ENCODE results near the gene MGP.
A peak's percentile ranks its signal among the peaks of the same experiment; 100 is the strongest.

The MGP gene

DNA sequence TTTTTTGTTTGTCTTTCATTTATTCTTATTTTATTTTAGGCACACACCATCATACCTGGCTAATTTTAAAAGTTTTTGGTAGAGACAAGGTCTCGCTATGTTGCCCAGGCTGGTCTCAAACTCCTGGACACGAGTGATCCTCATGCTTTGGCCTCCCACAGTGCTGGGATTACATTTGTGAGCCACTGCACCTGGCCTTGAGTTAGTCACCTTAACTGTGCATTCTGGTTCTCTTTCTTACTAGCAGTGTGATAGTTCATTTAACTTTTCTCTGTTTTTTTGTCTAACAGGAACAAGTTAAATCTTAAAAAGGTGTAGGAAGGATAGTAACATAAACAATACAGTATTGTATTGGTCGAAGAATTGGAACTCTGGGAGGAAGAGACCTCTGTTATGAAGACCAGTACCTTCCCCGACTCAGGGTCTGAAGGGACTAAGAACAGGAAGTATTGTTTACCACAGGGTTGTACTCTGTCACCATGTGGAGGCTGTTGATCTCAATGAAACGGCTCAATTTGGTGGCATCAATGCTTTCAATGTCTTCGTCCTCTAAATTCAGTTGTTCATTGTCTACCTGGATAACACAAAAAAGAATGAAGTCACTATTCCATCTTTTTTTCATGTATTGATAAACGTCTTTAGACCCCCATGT lies 34.9 kb upstream of the MGP start:
- H3K4me3 ChIP-seq (ENCODE audit: low read depth, low read length): no peak overlapping the region
- DNase-seq (ENCODE audit: low read depth): peak; percentile 10
- TF ChIP-seq, protein P1, sequence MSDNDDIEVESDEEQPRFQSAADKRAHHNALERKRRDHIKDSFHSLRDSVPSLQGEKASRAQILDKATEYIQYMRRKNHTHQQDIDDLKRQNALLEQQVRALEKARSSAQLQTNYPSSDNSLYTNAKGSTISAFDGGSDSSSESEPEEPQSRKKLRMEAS (IDR thresholded peaks at IDR 0.05; ENCODE audit: low read depth, low read length): no peak
- TF ChIP-seq MYC (IDR thresholded peaks at IDR 0.05; ENCODE audit: low read depth, low read length) (no peak), POLR2A (IDR thresholded peaks at IDR 0.05; ENCODE audit: extremely low read depth, insufficient read length) (no peak)
- TF ChIP-seq, protein P2, sequence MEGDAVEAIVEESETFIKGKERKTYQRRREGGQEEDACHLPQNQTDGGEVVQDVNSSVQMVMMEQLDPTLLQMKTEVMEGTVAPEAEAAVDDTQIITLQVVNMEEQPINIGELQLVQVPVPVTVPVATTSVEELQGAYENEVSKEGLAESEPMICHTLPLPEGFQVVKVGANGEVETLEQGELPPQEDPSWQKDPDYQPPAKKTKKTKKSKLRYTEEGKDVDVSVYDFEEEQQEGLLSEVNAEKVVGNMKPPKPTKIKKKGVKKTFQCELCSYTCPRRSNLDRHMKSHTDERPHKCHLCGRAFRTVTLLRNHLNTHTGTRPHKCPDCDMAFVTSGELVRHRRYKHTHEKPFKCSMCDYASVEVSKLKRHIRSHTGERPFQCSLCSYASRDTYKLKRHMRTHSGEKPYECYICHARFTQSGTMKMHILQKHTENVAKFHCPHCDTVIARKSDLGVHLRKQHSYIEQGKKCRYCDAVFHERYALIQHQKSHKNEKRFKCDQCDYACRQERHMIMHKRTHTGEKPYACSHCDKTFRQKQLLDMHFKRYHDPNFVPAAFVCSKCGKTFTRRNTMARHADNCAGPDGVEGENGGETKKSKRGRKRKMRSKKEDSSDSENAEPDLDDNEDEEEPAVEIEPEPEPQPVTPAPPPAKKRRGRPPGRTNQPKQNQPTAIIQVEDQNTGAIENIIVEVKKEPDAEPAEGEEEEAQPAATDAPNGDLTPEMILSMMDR (IDR thresholded peaks at IDR 0.05; ENCODE audit: low read depth, low read length): no peak

DNA sequence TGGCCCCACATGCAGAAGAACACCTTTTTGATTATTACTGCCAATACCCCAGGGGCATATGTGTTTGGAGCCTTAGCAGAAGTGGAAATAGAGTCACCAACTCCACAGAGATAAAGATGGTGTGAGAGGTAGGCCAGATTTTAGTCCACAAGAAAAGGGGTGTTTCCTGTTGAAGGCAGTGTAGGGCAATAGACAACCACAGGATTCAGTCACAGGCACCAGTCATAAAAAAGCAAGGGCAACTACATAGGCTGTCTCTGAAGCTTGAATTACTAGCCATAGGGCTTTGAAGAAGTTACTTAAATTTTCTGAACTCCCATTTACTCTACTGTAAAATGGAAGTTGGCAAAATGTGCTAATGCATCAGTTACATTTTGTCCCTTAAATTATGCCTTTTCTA lies 33.8 kb upstream of the MGP start:
- no peak for DNase-seq (ENCODE audit: low read depth)
- no peak overlapping the region for H3K4me3 ChIP-seq (ENCODE audit: low read depth, low read length)
- TF ChIP-seq, protein P1 (IDR thresholded peaks at IDR 0.05; ENCODE audit: low read depth, low read length): no peak
- TF ChIP-seq, protein P2 (IDR thresholded peaks at IDR 0.05; ENCODE audit: low read depth, low read length): no peak
- no peak for TF ChIP-seq POLR2A (IDR thresholded peaks at IDR 0.05; ENCODE audit: extremely low read depth, insufficient read length)
- TF ChIP-seq MYC (IDR thresholded peaks at IDR 0.05; ENCODE audit: low read depth, low read length): no peak

DNA sequence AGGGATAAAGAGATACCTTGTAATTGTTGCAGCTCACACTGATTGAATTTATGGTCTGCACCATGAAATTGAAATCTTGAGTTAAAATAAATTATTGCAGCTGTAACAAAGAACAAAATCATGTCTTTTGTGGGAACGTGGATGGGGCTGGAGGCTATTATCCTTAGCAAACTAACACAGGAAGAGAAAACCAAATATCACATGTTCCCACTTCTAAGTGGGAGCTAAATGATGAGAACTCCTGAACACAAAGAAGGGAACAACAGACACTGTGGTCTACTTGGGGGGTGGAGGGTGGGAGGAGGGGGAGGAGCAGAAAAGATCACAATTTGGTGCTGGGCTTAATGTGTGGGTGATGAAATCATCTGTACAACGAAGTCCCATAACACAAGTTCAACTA lies 30.1 kb upstream of the MGP start:
- DNase-seq (ENCODE audit: low read depth): no peak
- TF ChIP-seq, protein P2 (IDR thresholded peaks at IDR 0.05; ENCODE audit: low read depth, low read length): no peak
- TF ChIP-seq MYC (IDR thresholded peaks at IDR 0.05; ENCODE audit: low read depth, low read length) (no peak), POLR2A (IDR thresholded peaks at IDR 0.05; ENCODE audit: extremely low read depth, insufficient read length) (no peak)
- TF ChIP-seq, protein P1 (IDR thresholded peaks at IDR 0.05; ENCODE audit: low read depth, low read length): no peak
- H3K4me3 ChIP-seq (ENCODE audit: low read depth, low read length): no peak overlapping the region

DNA sequence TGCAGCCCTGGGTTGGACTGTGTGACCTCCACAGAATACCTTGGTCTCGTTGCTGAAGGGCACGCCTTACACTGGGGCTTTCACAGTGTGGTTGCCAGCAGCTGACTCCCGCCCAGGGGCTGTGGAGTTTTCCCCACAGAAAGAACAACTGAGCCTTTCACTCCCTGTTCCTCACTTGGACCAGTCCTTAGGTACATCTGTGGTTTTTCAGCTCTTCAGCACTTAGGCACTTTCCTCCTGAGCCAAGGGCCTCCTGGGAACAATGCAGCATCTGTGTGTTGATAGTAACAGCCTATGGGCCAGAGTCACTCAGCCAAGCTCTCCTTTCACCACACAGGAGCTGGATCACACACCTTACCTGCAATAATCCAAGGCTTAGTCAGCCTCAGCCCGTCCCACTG lies 27.7 kb upstream of the MGP start:
- TF ChIP-seq POLR2A (IDR thresholded peaks at IDR 0.05; ENCODE audit: extremely low read depth, insufficient read length): no peak
- no peak for TF ChIP-seq MYC (IDR thresholded peaks at IDR 0.05; ENCODE audit: low read depth, low read length)
- TF ChIP-seq, protein P1 (IDR thresholded peaks at IDR 0.05; ENCODE audit: low read depth, low read length): no peak
- TF ChIP-seq, protein P2 (IDR thresholded peaks at IDR 0.05; ENCODE audit: low read depth, low read length): no peak
- no peak overlapping the region for H3K4me3 ChIP-seq (ENCODE audit: low read depth, low read length)
- DNase-seq (ENCODE audit: low read depth): no peak

DNA sequence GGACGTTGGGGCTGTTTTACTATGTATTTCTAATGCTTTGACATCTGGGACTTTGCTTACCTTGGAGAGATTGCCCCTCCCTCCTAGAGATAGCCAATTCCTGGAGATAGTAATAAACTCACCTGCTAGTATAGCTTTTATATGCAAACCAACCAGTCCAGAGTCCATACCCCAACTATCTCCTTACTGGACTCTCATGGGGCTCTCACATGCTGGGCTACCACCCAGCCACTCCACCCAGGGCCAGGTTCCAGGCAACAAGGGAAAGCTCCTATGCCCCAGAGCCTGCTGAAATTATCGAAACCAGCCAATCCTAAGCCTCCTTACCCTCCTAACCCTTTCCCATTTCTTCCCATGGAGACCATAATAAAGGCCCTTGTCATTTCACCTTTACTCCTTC lies 25.5 kb upstream of the MGP start:
- no peak overlapping the region for H3K4me3 ChIP-seq (ENCODE audit: low read depth, low read length)
- TF ChIP-seq, protein P2 (IDR thresholded peaks at IDR 0.05; ENCODE audit: low read depth, low read length): no peak
- TF ChIP-seq, protein P1 (IDR thresholded peaks at IDR 0.05; ENCODE audit: low read depth, low read length): no peak
- TF ChIP-seq POLR2A (IDR thresholded peaks at IDR 0.05; ENCODE audit: extremely low read depth, insufficient read length) (no peak), MYC (IDR thresholded peaks at IDR 0.05; ENCODE audit: low read depth, low read length) (no peak)
- DNase-seq (ENCODE audit: low read depth): no peak
